ENCODE data around the gene PLIN1.

PLIN1 gene

DNA sequence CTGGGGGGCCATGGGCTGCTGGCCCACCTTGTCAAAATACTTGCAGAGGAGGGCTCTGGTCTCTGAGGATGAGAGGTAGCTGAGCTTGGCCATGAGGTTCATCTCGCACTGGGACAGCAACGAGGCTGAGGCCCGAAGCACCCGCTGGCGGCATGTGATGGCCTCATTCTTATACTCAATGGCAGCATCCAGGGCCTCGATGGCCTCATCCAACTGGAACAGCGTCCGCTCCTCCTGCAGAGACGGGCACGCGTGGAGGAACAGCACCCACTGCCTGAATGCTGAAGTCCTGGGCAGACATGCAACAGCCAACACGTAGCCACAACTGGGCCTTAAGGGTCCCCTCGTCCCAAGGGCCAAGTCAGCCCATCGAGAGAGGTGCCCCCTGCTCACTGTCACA is 48.9 kb downstream of the PLIN1 start:
- in situ Hi-C loops (cut with MboI; ENCODE audit: low sequenced_read_pairs), result no loop called here

GRCh38 chr15:89629829-89630228 is 49.3 kb downstream of the PLIN1 start:
- in situ Hi-C loops (cut with MboI; ENCODE audit: low sequenced_read_pairs), result no loop called here

DNA sequence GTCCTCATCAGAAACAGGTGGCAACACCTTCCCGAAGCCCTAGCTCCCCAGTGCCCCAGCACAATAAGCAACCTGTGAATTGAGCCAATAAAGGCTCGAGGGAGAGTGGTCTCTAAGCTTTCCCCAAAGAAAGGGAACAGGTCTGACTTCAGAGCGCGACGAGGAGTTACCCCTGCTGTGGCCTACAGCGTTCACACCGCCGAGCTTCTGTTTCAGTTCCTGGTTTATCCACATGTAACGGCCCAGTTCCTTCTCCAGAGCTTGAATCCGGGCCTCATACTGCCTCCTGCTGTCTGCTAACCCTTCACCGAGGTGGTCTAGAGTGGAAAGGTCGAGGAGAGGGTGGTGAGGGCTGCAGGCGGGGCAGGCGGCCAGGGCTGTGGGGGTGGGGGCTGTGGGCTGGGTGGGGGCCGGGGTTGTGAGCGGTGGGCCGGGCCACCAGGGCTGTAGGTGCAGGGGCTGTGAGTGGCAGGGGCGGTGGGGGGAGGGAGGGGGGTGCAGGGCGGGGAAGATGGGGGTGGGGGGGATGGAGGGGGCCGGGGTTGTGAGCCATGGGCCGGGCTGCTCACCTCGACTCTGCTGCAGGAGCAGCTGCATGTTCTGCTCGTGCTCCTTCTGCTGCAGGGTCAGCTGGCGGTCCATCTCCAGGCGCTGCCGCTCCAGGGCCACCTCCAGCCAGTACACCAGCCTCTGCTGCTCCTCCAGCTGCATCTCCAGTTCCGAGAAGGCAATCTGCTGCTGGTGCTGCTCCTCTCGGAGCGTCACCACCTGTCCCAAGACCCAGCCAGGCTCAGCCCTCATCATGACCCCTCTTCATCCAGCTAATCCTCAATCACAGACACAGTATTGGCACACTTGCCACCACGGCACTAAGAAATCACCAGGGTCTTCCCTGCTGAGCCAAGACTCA is 50.1 kb downstream of the PLIN1 start:
- in situ Hi-C loops (cut with MboI; ENCODE audit: low sequenced_read_pairs), result no loop called here

GRCh38 chr15:89628301-89628700 is 50.9 kb downstream of the PLIN1 start:
- in situ Hi-C loops (cut with MboI; ENCODE audit: low sequenced_read_pairs), result no loop called here

DNA sequence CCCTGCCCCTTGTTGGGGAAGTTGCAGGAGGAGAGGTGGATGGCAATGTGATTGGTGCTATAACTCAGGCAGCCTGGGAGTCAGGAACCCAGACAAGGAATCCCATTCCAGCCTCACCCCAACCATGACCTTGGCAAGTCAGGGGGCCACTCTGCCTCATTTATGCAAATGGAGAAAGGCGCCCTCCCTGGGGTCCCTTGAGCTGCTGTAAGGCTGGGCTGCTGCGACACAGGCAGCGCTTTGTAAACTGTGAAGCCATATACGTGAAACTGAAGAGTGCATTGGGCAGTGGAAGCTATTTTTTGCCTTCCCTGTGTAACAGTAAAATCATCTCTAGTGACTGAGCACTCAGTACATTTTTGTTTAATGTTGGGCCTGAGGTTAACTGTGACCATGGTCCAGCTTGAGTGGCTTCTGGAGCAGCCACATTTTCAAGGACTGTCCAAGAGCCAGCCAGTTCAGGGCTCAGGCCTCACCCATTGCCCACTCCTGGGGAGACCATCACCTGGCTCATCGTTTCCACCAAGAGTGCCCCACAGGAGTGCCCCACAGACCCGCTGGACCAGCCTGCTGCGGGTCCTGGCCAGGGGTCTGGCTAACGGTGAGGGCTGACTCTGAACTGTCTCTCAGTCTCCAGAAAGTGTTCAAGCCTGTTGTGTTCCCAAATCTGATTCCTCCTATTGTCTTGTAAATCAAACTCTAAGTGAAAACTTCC is 51.8 kb downstream of the PLIN1 start:
- in situ Hi-C loops (cut with MboI; ENCODE audit: low sequenced_read_pairs), result no loop called here

DNA sequence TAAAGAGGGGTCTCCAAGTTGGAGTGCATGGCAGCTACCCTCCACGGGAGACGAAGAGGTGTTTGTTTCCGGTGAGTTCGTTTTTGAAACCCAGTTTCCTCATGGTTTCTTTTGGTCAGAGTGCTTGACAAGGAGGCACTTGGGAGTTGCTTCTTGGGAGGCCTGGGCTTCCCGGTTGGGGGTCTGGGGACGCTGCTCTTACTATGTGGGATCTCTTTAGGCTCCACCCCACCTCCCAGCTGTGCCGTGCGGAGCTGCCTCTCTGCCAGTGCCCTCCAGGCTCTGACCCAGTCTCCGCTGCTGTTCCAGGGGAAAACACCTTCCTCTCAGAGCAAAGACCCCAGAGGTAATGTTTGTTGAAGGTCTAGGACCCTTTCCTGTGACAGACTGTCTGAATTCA is 53.5 kb downstream of the PLIN1 start:
- in situ Hi-C loops (cut with MboI; ENCODE audit: low sequenced_read_pairs), result no loop called here

DNA sequence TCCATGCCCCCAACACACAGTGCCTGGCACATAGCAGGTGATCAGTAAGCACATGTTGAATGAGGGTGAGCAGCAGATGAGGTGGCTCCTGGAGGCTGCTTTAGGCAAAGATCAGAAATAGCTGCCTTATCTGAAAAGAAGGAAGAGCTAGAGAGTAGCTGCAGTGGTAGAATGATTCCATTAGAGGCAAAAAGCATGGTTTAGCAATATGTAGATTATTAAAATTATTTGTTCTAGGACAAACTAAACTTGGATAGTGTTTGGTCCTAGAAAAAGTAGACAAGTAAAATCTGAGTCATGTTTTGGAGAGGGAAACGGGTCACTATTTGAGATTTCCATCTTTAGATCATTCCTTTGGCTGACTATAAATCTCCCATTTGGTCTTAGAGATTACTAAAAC is 56.0 kb downstream of the PLIN1 start:
- in situ Hi-C loops (cut with MboI; ENCODE audit: low sequenced_read_pairs), result no loop called here

- in situ Hi-C loops (cut with MboI; ENCODE audit: low sequenced_read_pairs), result no loop called here
These were observed 57.6 kb downstream of the PLIN1 start for GRCh38 chr15:89621547-89621946.

DNA sequence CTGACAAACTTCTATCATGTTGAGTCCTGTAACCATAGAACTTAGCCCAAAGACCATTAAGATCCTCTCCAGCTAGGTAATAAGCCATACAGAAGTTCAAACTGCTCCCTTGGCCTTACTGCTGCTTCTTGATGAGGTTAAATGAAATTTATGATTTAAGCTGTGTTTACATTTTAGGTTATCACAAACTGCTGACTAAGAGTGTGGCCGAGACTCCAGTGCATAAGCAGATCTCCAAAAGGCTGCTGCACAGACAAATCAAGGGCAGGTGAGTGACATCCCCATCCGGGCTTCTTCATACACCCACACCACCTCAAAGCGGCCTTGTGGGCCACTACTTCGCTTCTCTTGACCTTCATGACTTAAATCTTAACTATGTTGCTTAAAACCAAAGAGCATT is 62.9 kb downstream of the PLIN1 start:
- in situ Hi-C loops (cut with MboI; ENCODE audit: low sequenced_read_pairs), result no loop called here

DNA sequence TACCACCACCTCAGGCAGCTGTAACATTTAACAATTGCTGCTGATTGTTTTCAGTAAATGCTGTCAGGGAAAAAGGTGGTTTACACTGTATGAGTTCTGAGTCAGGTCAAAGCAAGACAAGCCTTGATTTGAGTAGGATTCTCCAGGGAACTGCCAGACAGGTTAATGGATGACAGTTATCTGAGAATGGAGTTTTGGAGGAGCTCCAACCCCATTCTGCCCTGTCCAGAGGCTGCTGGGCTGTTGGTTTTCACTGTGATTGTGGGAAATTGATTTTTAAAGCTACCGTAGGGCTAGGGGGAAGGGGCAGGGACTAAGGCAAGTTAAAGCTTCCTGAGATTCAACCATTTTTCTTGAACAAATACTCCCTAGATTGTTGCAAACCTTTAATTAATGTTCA is 64.0 kb downstream of the PLIN1 start:
- in situ Hi-C loops (cut with MboI; ENCODE audit: low sequenced_read_pairs), result no loop called here
